ENCODE data around the gene HMGN4.
"Not testable (repeated sequence)": the region's sequence is repeated elsewhere in the genome, so short reads cannot be mapped to it uniquely, and the experiment has no call there.

Gene HMGN4

DNA sequence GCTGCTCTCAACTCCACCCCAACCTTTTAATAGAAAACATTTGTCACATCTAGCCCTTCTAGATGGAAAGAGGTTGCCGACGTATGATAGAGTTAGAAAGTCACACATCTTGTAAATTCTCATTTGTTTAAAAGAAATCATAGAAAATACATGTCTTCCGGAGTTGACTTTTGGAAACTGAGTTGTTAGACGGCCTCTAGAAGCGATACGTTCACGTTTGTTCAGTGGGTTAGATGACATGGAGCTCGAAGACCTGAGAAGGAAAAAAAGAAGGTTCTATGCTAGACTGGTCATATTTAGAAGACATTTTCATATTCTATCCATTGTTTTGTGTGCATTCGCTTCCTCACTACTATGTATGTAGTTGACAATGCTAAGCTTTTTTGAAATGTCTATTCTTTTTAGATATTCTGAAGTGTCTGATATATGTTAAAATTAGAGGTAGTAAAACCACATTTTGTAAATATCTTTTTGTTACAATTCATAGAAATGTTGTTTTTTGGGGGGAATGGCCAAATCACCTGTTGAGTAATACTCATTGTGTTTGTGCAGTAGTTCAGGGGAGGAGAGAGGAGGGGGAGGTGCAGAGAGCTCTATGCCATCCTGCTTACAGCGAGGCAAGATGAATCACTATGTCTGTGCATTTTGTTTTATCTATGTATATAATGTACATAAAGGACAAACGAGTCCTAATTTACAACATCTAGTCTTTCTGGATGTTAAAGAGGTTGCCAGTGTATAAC is 15.5 kb upstream of the HMGN4 start:
- peak in 1 of 2 donors; percentile 11 for DNase-seq

- DNase-seq: not testable (repeated sequence)
Observed at GRCh38 chr6:26524314-26524713, 13.9 kb upstream of the HMGN4 start.

DNA sequence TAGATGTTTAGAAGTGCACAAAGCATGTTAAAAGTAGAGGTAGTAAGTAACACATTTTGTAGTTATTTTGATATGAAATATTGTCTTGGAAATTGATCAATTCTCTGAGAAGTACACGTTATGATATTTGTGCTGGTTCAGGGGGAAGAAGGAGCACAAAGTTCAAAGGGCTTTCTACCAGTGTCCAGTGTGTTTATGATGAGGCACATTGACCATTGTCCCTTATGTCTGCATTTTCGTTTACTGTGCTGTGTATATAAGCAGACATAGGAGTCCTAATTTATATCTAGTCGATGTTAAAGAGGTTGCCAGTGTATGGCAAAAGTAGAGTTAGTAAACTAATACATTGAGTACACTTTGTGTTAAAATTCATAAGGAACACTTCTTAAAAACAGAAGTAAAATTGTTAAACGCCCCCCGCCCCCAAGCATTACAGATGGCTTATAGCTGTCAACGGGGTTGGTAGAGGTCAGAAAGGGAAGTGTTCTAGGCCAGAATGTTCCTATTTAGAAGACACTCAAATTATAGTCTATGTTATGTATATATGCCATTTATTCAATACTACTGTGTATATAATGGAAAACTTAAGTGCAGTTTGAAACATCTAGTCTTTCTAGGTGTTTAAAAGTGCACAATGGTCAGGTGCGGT is 13.3 kb upstream of the HMGN4 start:
- peak in 1 of 2 donors; percentile 62 for DNase-seq

DNA sequence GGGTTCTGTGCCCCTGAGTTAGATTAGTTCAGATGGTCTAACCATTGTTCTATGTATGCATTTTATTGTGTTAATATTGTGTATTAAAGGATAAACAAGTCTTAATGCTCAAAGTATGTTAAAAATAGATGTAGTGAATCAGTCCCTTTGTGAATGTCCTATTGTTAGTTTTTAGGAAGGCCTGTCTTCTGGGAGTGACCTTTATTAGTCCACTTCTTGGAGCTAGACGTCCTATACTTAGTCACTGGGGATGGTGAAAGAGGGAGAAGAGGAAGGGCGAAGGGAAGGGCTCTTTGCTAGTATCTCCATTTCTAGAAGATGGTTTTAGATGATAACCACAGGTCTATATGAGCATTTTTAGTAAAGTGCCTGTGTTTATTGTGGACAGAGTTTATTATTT is 12.3 kb upstream of the HMGN4 start:
- DNase-seq: no peak

DNA sequence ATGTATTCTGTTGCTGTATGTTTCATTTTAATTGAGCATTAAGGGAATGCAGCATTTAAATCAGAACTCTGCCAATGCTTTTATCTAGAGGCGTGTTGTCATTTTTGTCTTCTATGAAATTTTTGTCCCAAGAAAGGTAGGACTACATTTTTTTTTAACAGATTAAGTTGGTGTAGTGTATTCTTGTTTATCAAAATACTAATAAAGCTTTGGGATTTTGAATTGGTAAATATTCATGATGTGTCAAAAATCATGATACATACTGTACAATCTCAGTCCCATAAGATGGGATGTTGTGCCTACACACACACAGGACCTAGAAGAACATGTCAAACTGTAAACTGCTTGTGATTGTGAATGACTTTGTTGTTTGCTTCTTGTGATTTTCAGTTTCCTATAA is 11.2 kb upstream of the HMGN4 start:
- DNase-seq: no peak

DNA sequence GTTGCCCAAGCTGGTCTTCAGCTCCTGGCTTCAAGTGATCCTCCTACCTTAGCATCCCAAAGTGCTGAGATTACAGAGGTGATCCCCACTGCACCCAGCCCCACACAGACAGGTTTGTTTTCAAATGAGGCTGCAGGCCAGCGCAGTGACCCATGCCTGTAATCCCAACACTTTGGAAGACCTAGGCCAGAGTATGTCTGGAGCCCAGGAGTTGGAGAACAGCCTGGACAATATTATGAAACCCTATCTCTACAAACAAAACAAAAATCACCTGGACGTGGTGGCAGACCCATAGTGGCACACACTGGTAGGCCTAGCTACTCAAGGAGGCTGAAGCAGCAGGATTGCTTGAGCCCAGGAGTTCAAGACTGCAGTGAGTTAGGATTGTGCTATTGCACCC is 8.0 kb upstream of the HMGN4 start:
- no peak for DNase-seq

GRCh38 chr6:26531897-26532296 is 6.3 kb upstream of the HMGN4 start:
- DNase-seq: no peak

GRCh38 chr6:26532699-26533531 is 5.3 kb upstream of the HMGN4 start:
- DNase-seq: peak; percentile 76 to 83

DNA sequence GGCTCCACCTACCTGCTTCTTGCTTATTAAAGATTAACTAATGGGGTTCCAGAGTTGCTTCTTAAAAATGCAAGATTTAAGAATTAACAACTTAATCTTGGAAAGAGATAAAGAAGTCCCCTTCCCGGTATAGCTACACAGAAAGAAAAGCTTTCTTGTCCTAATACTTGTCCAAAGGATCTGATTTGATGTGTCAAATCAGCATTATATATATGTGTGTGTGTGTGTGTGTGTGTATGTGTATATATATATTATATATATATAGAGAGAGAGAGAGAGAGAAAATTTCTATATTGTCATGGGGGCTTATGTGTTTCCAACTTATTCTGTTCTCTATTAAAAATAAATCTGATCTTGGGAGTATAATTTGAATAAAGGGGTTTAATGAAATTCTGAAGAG is 4.6 kb upstream of the HMGN4 start:
- DNase-seq: no peak

- no peak for DNase-seq
Observed at GRCh38 chr6:26534681-26535465, 3.3 kb upstream of the HMGN4 start.

DNA sequence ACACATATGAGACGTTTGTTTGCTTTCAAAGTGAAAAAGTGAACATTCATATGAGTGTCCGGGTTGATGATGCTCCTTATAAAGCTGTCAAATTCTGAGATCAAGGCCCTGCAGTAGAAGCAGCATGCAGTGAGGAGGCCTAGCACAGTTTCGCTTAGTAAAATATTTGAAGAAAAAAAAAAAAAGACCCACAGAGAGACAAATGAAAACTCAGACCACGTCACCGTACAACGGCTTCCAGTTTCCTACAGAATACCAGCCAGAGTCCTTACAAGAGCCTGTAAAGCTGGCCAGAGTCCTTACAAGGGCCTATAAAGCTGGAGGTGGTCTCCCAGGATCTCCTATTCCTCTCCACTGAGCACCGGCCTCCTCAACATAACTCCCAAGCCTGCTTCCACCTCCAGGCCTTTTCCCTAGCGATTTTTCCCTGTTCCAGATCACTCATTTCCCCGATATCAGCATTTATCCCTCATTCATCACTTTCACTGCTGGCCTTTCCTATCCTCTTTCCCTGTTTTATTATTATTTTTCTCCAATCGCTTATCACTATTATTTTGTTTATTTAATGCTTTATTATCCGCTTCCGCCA is 1.5 kb upstream of the HMGN4 start:
- peak in 1 of 2 donors; percentile 42 for DNase-seq

DNA sequence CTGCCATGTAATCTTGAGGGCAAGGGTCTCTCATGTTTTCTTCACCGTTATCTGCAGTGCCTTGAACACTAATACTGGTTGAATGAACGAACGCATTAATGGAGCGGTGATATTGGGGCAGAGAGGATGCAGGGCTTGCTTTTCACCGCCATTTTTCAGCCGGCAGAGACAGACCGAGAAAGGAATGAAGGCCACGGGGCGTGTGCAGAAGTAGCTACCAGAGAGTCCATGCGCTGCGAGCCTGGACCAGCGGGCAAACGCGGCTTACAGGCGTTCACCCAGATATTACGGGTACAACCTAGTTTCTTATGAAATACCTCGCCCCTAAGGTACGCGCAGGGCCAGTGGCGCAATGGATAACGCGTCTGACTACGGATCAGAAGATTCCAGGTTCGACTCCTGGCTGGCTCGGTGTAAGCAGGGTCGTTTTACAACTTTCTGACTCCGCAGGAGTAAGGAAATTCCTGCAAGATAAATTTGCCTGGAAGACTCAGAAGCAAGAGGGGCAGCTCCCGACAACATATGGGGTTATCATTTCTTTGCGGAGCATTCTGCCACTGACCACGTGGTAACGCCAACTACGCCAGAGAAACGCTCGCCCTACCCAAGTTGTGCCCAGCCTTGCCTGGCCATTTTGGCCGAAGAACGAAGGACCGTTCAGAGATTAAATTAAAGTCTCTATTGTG is 863 bp upstream of the HMGN4 start:
- peak; percentile 77 to 86 for DNase-seq

GRCh38 chr6:26538572-26538902 is 371 bp downstream of the HMGN4 start:
- no peak for DNase-seq

GRCh38 chr6:26539071-26539615 is 977 bp downstream of the HMGN4 start:
- no peak for DNase-seq

DNA sequence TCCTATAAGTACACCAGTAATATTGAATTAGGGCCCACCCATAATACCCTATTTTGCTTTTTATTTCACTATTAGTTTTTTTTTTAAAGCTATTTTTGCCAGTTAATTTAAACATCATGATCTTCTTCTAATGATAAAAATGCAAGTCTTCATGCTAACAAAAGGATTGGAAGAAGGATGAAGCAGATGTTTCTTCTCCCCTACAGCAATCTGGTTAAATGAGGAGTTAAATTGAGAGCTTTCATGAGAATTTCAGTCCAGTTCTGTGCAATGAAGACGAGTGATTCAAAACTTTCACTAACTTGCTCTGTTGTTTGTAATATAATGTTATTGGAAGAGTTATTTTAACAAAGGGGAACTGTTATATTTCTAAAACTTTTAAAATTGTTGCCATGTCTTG is 3.4 kb downstream of the HMGN4 start:
- DNase-seq: no peak

DNA sequence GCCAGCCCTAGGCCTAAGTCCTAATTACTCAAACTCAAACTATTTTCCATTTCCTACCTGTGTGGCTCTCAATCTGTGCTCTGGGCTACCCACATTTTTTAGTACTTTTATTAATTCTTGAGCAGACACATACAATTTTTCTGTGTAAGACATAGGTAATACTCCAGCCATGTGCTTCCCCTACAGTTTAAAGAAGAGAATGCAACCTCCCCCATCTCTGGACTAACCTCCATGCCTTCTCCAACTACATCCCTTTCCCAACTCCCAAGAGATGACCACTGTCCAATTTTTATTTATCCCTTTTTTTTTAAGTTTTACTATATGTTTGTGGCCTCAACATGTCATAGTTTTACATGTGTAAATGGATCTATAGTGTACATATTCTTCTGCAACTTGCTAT is 5.8 kb downstream of the HMGN4 start:
- peak in 1 of 2 donors; percentile 11 for DNase-seq

GRCh38 chr6:26544473-26544872 is 6.3 kb downstream of the HMGN4 start:
- DNase-seq: no peak

DNA sequence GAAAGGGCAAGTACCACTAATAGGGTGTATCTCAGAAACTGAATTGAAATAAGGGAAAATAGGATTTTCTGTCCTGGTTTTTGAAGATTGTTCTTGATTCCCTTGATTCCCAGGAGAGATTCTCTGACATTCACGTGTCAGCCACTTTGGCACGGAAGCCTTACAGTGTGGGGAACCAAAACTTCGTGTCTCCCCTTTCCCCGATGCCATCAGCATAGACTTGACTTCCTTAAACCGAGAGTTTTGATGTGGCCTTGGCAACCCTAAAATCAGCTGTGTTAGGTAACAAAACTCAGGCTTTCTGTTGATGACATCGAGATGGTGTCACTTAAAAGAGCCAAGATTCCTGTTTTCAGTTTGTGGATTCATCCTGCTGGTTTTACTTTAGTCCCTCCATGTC is 7.5 kb downstream of the HMGN4 start:
- DNase-seq: no peak

DNA sequence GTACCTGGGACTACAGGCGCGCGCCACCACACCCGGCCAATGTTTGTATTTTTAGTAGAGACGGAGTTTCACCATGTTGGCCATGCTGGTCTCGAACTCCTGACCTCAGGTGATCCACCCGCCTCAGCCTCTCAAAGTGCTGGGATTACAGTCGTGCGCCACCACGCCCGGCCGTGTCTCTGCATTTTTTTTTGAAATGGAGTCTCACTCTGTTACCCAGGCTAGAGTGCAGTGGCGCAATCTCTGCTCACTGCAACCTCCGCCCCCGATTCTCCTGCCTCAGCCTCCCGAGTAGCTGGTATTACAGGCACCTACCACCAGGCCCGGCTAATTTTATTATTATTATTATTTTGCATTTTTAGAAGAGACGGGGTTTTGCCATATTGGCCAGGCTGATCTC is 9.2 kb downstream of the HMGN4 start:
- DNase-seq: not testable (repeated sequence)

DNA sequence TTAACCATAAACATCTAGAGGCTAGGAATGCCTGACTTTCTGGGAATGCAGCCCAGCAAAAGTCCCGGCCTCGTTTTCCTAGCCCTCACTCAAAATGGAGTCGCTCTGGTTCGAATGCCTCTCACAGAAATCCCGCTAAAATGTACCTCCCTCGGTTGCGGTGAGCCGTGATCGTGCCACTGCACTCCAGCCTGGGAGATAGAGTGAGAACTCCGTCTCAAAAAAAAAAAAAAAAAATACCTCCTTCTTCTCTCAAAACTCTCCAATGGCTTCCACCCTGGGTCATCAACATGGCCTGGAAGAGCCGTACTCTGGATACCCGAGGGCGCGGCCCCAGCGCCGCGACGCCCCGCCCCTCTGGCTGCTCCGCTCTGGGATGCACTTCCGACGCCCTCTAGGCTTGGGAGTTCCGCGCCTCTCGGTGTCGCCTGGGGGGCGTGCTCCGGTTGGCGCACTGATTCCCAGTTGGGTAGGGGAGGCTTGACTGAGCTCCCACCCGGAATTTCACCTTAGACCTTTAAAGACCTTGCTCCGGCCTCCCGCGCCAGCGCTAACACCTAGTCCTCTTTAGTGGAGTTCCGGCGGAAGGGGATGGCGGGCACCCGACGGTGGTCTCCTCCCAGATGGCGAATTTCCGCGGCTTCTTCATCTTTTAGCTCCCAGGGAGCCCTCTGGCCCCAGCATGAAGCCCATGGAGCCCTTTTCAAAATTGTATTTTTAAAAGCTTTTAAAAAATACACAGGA is 12.3 kb downstream of the HMGN4 start:
- peak; percentile 9 to 36 for DNase-seq

DNA sequence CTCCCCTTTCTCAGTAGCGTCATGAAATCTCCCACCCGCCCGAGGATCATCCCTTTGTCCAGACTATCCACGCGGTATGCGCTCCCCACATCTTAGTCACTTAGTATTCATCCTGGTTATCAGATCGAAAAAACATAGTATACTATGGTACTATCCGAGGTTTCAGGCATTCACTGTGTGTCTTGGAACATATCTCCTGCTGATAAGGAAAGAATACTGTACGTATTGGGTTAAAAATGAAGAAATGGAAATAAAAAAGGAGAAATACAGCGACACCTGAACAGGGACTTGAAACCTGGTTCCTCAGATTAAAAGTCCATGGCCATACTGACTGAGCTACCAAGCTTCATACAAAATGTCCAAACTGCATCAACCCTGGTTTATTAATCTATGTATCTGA is 14.0 kb downstream of the HMGN4 start:
- DNase-seq: no peak
